IMR-90 (cell line): ENCODE data around the gene CALY.

Experiments used
- CHD1 ChIP-seq: IDR thresholded peaks from 2 replicates; pipeline ENCODE4 v1.6.1; 2012; ENCODE audit warnings: low read depth, low read length, improper control_type of control experiment
- MXI1 ChIP-seq: IDR thresholded peaks from 2 replicates; pipeline ENCODE4 v1.6.1; 2012; ENCODE audit warnings: low read depth, mild to moderate bottlenecking, low read length, moderate library complexity, borderline replicate concordance
- POLR2A ChIP-seq: IDR thresholded peaks from 2 replicates; pipeline ENCODE4 v1.6.1; 2012; ENCODE audit warnings: mild to moderate bottlenecking, low read depth, low read length
- RAD21 ChIP-seq: IDR thresholded peaks from 2 replicates; pipeline ENCODE4 v1.6.1; 2012; ENCODE audit warnings: low read length, improper control_type of control experiment
- RFX5 ChIP-seq: IDR thresholded peaks from 2 replicates; pipeline ENCODE4 v1.8.0; 2012; ENCODE audit warnings: low read depth, mild to moderate bottlenecking, low read length, moderate library complexity
- SMC3 ChIP-seq: fragments of 150-350 bp; IDR thresholded peaks from 2 replicates; pipeline ENCODE4 v1.6.1; 2016; ENCODE audit warnings: low read depth, mild to moderate bottlenecking, antibody characterized with exemption, low read length, moderate library complexity
- USF2 ChIP-seq: fragments of 150-350 bp; IDR thresholded peaks from 2 replicates; pipeline ENCODE4 v1.6.1; 2017; ENCODE audit warnings: mild to moderate bottlenecking, antibody characterized with exemption, low read length, low read depth
- TF ChIP-seq, protein P1 (sequence below): conservative IDR thresholded peaks from 2 replicates; pipeline ENCODE4 v1.5.1; 2012; ENCODE audit warnings: mild to moderate bottlenecking, low read depth, low read length, improper control_type of control experiment
- TF ChIP-seq, protein P2 (sequence below): fragments of 150-350 bp; IDR thresholded peaks from 2 replicates; pipeline ENCODE4 v1.6.1; 2016; ENCODE audit warnings: low read depth, mild to moderate bottlenecking, low read length, moderate library complexity, borderline replicate concordance

GRCh38 chr10:133274751-133275683, 61.7 kb downstream of the CALY start:
- TF ChIP-seq, protein P1, sequence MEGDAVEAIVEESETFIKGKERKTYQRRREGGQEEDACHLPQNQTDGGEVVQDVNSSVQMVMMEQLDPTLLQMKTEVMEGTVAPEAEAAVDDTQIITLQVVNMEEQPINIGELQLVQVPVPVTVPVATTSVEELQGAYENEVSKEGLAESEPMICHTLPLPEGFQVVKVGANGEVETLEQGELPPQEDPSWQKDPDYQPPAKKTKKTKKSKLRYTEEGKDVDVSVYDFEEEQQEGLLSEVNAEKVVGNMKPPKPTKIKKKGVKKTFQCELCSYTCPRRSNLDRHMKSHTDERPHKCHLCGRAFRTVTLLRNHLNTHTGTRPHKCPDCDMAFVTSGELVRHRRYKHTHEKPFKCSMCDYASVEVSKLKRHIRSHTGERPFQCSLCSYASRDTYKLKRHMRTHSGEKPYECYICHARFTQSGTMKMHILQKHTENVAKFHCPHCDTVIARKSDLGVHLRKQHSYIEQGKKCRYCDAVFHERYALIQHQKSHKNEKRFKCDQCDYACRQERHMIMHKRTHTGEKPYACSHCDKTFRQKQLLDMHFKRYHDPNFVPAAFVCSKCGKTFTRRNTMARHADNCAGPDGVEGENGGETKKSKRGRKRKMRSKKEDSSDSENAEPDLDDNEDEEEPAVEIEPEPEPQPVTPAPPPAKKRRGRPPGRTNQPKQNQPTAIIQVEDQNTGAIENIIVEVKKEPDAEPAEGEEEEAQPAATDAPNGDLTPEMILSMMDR, result no peak
- TF ChIP-seq RAD21 (no peak), POLR2A (no peak), MXI1 (no peak), USF2 (no peak), CHD1 (no peak), SMC3 (no peak), RFX5 (no peak)
- TF ChIP-seq, protein P2, sequence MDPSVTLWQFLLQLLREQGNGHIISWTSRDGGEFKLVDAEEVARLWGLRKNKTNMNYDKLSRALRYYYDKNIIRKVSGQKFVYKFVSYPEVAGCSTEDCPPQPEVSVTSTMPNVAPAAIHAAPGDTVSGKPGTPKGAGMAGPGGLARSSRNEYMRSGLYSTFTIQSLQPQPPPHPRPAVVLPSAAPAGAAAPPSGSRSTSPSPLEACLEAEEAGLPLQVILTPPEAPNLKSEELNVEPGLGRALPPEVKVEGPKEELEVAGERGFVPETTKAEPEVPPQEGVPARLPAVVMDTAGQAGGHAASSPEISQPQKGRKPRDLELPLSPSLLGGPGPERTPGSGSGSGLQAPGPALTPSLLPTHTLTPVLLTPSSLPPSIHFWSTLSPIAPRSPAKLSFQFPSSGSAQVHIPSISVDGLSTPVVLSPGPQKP, result no peak
